ENCODE results near the gene PPP4R1.
"Not testable (repeated sequence)": the region's sequence is repeated elsewhere in the genome, so short reads cannot be mapped to it uniquely, and the experiment has no call there.

PPP4R1 gene

GRCh38 chr18:9608728-9609127 is 5.6 kb downstream of the PPP4R1 start:
- no peak overlapping the region for H3K14ac ChIP-seq (ENCODE audit: low read length in 2 of 2)
- no peaks in the 10 kb centered on the region for H3K27me3 ChIP-seq (ENCODE audit: control insufficient read depth in 1 of 2, insufficient read depth in 1 of 2, low read length in 2 of 2)
- H2BK5ac ChIP-seq (ENCODE audit: low read depth, low read length, poor library complexity, severe bottlenecking), result no peak overlapping the region
- no peak overlapping the region for H2BK15ac ChIP-seq (ENCODE audit: low read depth, poor library complexity, severe bottlenecking)
- no peak overlapping the region for H2BK12ac ChIP-seq (ENCODE audit: low read length in 2 of 2)
- H3K4me2 ChIP-seq (ENCODE audit: low read length, poor library complexity, severe bottlenecking), result no peak overlapping the region
- H3K27ac ChIP-seq (ENCODE audit: low read length, poor library complexity, severe bottlenecking), result no peak overlapping the region
- H4K91ac ChIP-seq (ENCODE audit: low read length), result no peak overlapping the region
- H3K18ac ChIP-seq (ENCODE audit: low read depth in 1 of 2, low read length in 2 of 2), result no peak overlapping the region
- no peak overlapping the region for H2AFZ ChIP-seq (ENCODE audit: low read depth, low read length)
- no peak overlapping the region for H2BK120ac ChIP-seq (ENCODE audit: low read depth, low read length)
- no peak overlapping the region for H3K4ac ChIP-seq (ENCODE audit: low read depth in 1 of 2, low read length in 2 of 2)
- peaks cover 1% of the 10 kb centered on the region for H3K79me1 ChIP-seq (replicated peaks; ENCODE audit: low read length, poor library complexity, severe bottlenecking)
- peaks cover 3 to 12% of the 10 kb centered on the region in 2 experiments for H3K36me3 ChIP-seq (ENCODE audit: control insufficient read depth in 1 of 2, insufficient read depth in 2 of 2, low read depth in 1 of 2, low read length in 2 of 2)
- no peak overlapping the region for H4K8ac ChIP-seq (ENCODE audit: low read length)
- H3K4me1 ChIP-seq (ENCODE audit: control insufficient read depth, insufficient read depth, low read depth, low read length), result peaks cover 3% of the 10 kb centered on the region
- WGBS, result 29% methylated on average over 1 of the region's 1 CpG
- H3K4me3 ChIP-seq (ENCODE audit: insufficient read depth in 1 of 2, low read depth in 1 of 2, low read length in 2 of 2), result no peak overlapping the region
- H3K23ac ChIP-seq (ENCODE audit: low read length in 2 of 2), result no peak overlapping the region
- no peak overlapping the region for H2AK5ac ChIP-seq (ENCODE audit: low read length, severe bottlenecking)
- no peak for DNase-seq
- H3K9ac ChIP-seq (ENCODE audit: low read length), result peak overlapping the region; percentile 30
- no peaks in the 10 kb centered on the region for H3K9me3 ChIP-seq (ENCODE audit: control insufficient read depth, low read length)

DNA sequence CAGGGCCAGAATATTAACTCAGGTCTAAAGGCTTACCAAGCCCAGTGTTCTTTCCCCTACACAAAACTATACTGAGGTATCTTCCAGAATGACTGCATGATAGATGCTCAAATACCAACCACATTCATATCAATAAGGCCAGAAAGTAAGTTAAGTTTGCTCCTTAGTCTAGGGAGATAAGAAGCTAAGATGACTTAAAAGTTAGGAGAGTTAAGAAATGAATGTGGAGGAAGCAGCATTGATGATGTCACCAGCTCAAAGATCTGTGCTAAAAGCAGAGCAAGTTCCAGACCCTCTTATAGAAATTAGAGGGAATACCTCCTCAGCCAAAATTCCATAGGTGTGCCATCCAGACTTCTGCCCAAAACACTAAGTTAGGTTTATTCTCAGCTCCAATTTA is 6.1 kb downstream of the PPP4R1 start:
- Histone ChIP-seq H3K27ac (ENCODE audit: low read length, poor library complexity, severe bottlenecking) (no peak overlapping the region), H3K9me3 (ENCODE audit: control insufficient read depth, low read length) (no peaks in the 10 kb centered on the region), H3K27me3 (ENCODE audit: control insufficient read depth in 1 of 2, insufficient read depth in 1 of 2, low read length in 2 of 2) (no peaks in the 10 kb centered on the region), H2BK5ac (ENCODE audit: low read depth, low read length, poor library complexity, severe bottlenecking) (no peak overlapping the region), H3K9ac (ENCODE audit: low read length) (peak overlapping the region; percentile 30), H4K8ac (ENCODE audit: low read length) (no peak overlapping the region), H4K91ac (ENCODE audit: low read length) (no peak overlapping the region), H3K23ac (ENCODE audit: low read length in 2 of 2) (no peak overlapping the region), H3K14ac (ENCODE audit: low read length in 2 of 2) (no peak overlapping the region), H3K4ac (ENCODE audit: low read depth in 1 of 2, low read length in 2 of 2) (no peak overlapping the region), H3K79me1 (replicated peaks; ENCODE audit: low read length, poor library complexity, severe bottlenecking) (peaks cover 1% of the 10 kb centered on the region), H2BK15ac (ENCODE audit: low read depth, poor library complexity, severe bottlenecking) (no peak overlapping the region), H3K18ac (ENCODE audit: low read depth in 1 of 2, low read length in 2 of 2) (no peak overlapping the region), H3K4me3 (ENCODE audit: insufficient read depth in 1 of 2, low read depth in 1 of 2, low read length in 2 of 2) (no peak overlapping the region), H3K4me2 (ENCODE audit: low read length, poor library complexity, severe bottlenecking) (no peak overlapping the region), H2BK120ac (ENCODE audit: low read depth, low read length) (no peak overlapping the region), H3K36me3 (ENCODE audit: control insufficient read depth in 1 of 2, insufficient read depth in 2 of 2, low read depth in 1 of 2, low read length in 2 of 2) (peaks cover 3 to 12% of the 10 kb centered on the region in 2 experiments), H2AFZ (ENCODE audit: low read depth, low read length) (no peak overlapping the region), H2AK5ac (ENCODE audit: low read length, severe bottlenecking) (no peak overlapping the region), H2BK12ac (ENCODE audit: low read length in 2 of 2) (no peak overlapping the region), H3K4me1 (ENCODE audit: control insufficient read depth, insufficient read depth, low read depth, low read length) (peaks cover 3% of the 10 kb centered on the region)
- DNase-seq, result peak; percentile 36

DNA sequence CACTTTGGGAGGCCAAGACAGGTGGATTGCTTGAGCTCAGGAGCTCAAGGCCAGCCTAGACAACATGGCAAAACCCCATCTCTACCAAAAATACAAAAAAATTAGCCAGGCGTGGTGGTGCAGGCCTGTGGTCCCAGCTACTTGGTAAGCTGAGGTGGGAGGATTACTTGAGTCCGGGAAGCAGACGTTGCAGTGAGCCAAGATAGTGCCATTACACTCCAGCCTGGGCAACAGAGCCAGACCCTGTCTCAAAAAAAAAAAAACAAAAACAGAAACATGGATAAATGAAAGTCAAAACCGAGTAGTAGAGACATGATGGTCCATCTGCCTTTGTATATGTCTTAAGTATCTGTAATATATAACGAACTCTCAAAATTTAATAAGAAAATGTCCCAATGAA is 7.2 kb downstream of the PPP4R1 start:
- H4K8ac ChIP-seq (ENCODE audit: low read length), result peak overlapping the region; percentile 28
- 100% methylated on average over 3 of the region's 5 CpGs for WGBS
- H3K9me3 ChIP-seq (ENCODE audit: control insufficient read depth, low read length); H3K4me3 ChIP-seq (ENCODE audit: insufficient read depth in 1 of 2, low read depth in 1 of 2, low read length in 2 of 2); H4K91ac ChIP-seq (ENCODE audit: low read length); DNase-seq; H3K4me1 ChIP-seq (ENCODE audit: control insufficient read depth, insufficient read depth, low read depth, low read length); H2BK12ac ChIP-seq (ENCODE audit: low read length in 2 of 2); H3K79me1 ChIP-seq (replicated peaks; ENCODE audit: low read length, poor library complexity, severe bottlenecking); H2BK120ac ChIP-seq (ENCODE audit: low read depth, low read length); H2BK5ac ChIP-seq (ENCODE audit: low read depth, low read length, poor library complexity, severe bottlenecking); H3K18ac ChIP-seq (ENCODE audit: low read depth in 1 of 2, low read length in 2 of 2); H3K23ac ChIP-seq (ENCODE audit: low read length in 2 of 2); H3K14ac ChIP-seq (ENCODE audit: low read length in 2 of 2); H2AFZ ChIP-seq (ENCODE audit: low read depth, low read length); H3K9ac ChIP-seq (ENCODE audit: low read length); H2AK5ac ChIP-seq (ENCODE audit: low read length, severe bottlenecking); H3K27ac ChIP-seq (ENCODE audit: low read length, poor library complexity, severe bottlenecking); H3K4me2 ChIP-seq (ENCODE audit: low read length, poor library complexity, severe bottlenecking); H2BK15ac ChIP-seq (ENCODE audit: low read depth, poor library complexity, severe bottlenecking); H3K27me3 ChIP-seq (ENCODE audit: control insufficient read depth in 1 of 2, insufficient read depth in 1 of 2, low read length in 2 of 2); H3K4ac ChIP-seq (ENCODE audit: low read depth in 1 of 2, low read length in 2 of 2): not testable (repeated sequence)
- H3K36me3 ChIP-seq (ENCODE audit: control insufficient read depth in 1 of 2, insufficient read depth in 2 of 2, low read depth in 1 of 2, low read length in 2 of 2), result peaks cover 3 to 12% of the 10 kb centered on the region in 2 experiments

DNA sequence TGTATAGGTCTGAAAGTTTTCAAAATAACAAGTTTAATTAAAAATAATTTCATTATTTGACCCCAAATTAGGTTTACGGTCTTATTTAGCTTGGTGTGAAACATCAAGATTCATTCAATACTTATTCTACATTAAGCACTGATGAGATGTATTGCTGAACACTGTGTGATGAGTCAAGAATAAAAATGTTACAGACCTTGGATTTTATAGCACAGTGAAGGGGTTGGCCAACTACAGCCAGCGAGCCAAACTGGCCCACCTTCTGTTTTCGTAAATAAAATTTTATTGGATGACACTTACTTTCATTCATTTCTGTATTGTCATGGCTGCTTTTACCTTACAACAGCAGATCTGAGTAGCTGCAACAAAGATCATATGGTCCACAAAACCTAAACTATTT is 8.3 kb downstream of the PPP4R1 start:
- Histone ChIP-seq H4K8ac (ENCODE audit: low read length) (no peak overlapping the region), H3K9me3 (ENCODE audit: control insufficient read depth, low read length) (peaks cover 2% of the 10 kb centered on the region), H3K4me1 (ENCODE audit: control insufficient read depth, insufficient read depth, low read depth, low read length) (peaks cover 3% of the 10 kb centered on the region), H3K36me3 (ENCODE audit: control insufficient read depth in 1 of 2, insufficient read depth in 2 of 2, low read depth in 1 of 2, low read length in 2 of 2) (peaks cover 3 to 6% of the 10 kb centered on the region in 2 experiments), H3K4ac (ENCODE audit: low read depth in 1 of 2, low read length in 2 of 2) (no peak overlapping the region), H3K14ac (ENCODE audit: low read length in 2 of 2) (no peak overlapping the region), H3K79me1 (replicated peaks; ENCODE audit: low read length, poor library complexity, severe bottlenecking) (peaks cover 1% of the 10 kb centered on the region), H2AFZ (ENCODE audit: low read depth, low read length) (no peak overlapping the region), H2AK5ac (ENCODE audit: low read length, severe bottlenecking) (no peak overlapping the region), H4K91ac (ENCODE audit: low read length) (no peak overlapping the region), H3K27me3 (ENCODE audit: control insufficient read depth in 1 of 2, insufficient read depth in 1 of 2, low read length in 2 of 2) (no peaks in the 10 kb centered on the region), H2BK120ac (ENCODE audit: low read depth, low read length) (no peak overlapping the region), H2BK12ac (ENCODE audit: low read length in 2 of 2) (no peak overlapping the region), H2BK5ac (ENCODE audit: low read depth, low read length, poor library complexity, severe bottlenecking) (no peak overlapping the region), H3K9ac (ENCODE audit: low read length) (no peak overlapping the region), H3K4me2 (ENCODE audit: low read length, poor library complexity, severe bottlenecking) (no peak overlapping the region), H3K18ac (ENCODE audit: low read depth in 1 of 2, low read length in 2 of 2) (no peak overlapping the region), H3K27ac (ENCODE audit: low read length, poor library complexity, severe bottlenecking) (no peak overlapping the region), H3K4me3 (ENCODE audit: insufficient read depth in 1 of 2, low read depth in 1 of 2, low read length in 2 of 2) (no peak overlapping the region), H2BK15ac (ENCODE audit: low read depth, poor library complexity, severe bottlenecking) (no peak overlapping the region), H3K23ac (ENCODE audit: low read length in 2 of 2) (no peak overlapping the region)
- whole genome bisulfite sequencing, result 97% methylated on average over 2 of the region's 3 CpGs
- DNase-seq, result no peak
